CD4-positive, alpha-beta T cell treated with Interleukin-17A for 1 hour (primary cell): ENCODE data around the gene VEPH1.
"Not testable (repeated sequence)": the region's sequence is repeated elsewhere in the genome, so short reads cannot be mapped to it uniquely, and the experiment has no call there.

Experiments used
- DNase-seq: peaks from one replicate; pipeline ENCODE4 v3.0.0-alpha.2; 2020

The VEPH1 gene

GRCh38 chr3:157381606-157382005, 121.6 kb downstream of the VEPH1 start:
- no peak for DNase-seq

DNA sequence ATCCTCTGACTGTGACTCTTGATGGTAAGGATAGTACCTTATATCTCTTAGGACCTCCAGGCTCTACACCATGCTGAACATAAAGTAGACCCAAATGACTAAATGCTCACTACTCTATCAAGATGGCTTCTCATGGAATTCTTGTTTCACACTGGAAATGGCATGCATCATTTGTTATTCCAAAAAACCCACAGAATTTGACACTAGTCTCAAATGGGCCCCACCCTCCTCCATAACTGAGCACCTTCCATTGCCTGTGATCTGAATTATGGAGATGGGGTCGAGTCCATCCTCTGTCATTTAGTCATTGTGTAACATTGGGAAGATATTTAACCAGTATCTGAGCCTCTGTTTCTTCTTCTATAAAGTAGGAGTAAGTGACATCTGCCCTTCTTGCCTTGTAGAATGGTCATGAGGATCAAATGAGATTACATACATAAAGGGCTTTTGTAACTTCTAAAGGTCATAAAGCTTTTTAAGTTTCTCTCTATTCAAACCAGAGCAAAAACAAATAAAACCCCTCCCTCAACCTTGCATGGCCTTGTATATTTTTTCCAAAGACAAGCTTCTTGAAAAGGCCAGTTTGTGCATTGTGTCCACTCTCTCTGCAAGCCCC, 123.6 kb downstream of the VEPH1 start:
- DNase-seq = no peak

GRCh38 chr3:157376603-157377300, 126.5 kb downstream of the VEPH1 start:
- DNase-seq = no peak

DNA sequence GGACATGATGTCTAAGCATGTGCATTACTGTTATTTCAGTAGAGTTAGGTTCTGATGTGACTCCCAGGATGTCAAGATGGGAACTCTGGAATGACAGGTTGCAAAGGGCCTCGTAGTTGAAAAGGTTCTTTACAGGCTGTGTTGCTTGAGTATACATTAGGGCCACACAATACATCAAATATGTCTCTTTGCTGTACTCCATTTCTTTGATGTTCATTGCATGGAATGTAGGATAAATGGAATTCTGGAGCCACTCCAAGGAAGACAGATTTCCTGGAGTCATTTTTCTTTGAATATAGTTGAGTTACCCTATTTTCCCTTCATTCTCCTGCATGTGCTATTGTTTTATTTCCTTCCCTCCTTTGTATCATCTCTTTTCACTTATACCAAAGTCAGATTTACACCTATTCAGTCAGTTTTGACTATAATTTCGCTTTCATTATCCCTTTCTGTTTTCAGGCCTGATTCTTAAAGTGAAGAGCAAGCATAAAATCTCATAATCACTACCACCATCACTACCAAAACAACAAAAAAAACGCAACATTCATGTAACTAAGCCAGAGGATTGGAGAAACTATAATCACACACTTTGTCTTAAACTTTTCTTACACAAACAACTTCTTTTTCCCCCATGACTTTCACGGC, 127.8 kb downstream of the VEPH1 start:
- DNase-seq = no peak

DNA sequence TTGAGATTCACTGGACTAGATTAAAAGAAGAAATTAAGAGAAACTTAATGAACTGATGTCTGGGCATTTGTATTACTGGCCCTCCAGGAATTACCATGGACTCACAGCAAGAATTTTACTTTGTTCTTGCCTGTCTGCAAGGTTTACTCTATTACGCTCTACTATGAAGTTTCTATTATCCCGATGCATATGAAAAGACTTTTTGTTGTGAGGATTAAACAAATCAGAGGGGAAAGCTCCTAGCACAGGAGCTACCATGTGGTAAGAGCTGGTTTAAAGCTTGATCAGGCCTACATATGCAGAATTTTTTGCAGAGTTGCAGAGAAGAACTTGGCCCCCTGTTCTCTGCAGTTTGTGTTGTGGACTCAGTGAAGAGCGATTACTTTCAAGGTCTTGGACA, 128.3 kb downstream of the VEPH1 start:
- DNase-seq = no peak

- no peak for DNase-seq
Measured at GRCh38 chr3:157373783-157374182, 129.4 kb downstream of the VEPH1 start.

- no peak for DNase-seq
Measured at GRCh38 chr3:157370867-157371266, 132.3 kb downstream of the VEPH1 start.

GRCh38 chr3:157369727-157370421, 133.3 kb downstream of the VEPH1 start:
- DNase-seq = no peak

DNA sequence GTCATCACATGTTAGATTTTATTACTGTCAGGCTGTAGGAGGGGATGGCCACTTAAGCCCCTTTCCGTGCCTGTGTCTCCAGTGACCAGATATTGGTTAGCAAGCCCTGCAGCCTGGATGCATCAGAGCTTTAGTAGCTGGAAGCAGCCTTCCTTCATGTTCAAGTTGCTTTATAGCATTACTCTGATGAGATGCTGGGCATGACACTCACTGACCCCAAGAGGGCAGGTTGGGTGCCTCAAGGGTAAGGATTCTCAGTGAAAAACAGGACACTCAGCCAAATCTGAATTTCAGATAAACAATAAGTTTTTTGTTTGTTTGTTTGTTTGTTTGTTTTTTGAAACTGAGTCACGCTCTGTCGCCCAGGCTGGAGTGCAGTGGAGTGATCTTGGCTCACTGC, 135.0 kb downstream of the VEPH1 start:
- DNase-seq = no peak

DNA sequence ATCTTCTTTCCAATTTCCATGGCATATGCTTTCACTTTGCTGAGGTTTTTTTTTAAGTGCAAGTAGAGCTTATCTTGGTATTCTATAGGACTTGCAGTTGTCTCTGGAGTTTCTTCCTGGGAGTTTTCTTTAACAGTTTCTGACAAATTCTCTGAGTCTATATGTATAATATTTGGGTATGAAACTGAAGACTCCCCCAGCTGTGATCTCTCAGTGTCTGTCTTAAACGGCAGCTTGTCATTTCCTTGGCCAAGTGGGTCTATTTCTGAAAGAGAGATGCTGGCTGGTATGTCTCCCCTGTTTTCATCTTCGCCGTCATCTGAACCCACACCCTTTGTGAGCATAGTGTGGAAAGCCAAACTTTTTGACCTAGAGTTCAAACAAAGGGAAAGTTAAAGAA, 139.8 kb downstream of the VEPH1 start:
- DNase-seq = no peak

DNA sequence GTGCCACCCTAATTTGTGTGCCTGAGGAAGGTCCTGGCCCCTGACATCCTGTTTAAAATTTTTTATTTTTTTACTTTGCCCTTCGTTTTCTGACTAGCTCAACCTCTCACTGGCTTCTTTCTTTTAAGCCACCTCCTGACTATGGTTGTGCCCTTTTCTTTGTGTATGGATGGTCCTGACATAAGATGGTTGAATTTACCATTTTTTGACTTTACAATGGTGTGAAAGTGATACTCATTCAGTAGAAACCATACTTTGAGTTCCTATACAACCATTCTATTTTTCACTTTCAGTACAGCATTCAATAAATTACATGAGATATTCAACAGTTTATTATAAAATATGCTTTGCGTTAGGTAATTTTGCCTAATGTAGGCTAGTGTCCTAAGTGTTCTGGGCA, 140.9 kb downstream of the VEPH1 start:
- DNase-seq = no peak

DNA sequence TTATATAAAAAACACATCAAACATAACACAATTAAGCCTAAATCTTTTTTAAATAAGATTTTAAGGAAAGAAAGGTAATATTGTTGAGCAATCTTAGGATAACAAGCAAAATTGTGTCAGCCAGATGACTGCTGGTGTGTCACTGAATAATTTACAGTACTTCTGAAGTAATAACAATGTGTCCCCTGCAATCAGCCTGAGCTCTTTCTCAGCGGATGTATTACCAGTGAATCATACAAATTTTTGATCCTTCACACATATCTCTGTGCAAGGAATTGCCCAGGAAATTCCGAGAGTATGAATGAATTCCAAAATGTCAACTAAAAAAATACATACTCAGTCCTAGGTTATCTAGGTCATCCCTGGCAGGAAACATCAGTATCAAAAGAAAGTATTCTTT, 143.2 kb downstream of the VEPH1 start:
- DNase-seq = no peak

DNA sequence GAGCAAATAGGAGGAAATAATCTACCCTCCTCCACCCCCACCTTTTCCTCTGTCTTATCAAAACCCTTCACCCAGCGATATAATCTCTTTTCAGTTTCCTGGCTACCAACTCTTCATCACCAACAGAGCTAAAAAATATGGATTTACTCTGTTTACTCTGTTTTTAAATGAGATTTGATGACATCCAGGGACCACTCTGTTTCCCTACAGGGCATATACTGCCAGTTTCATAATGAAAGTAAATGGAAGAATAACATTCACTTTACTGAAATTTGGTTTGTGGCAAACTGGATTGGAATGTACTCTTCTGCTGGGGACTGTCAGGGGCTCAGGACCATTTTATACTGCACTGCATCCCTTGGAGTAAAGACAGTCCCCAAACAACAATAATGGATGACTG, 146.7 kb downstream of the VEPH1 start:
- DNase-seq = no peak

- no peak for DNase-seq
Measured at GRCh38 chr3:157355276-157355675, 147.9 kb downstream of the VEPH1 start.

GRCh38 chr3:157354722-157355121, 148.5 kb downstream of the VEPH1 start:
- no peak for DNase-seq

DNA sequence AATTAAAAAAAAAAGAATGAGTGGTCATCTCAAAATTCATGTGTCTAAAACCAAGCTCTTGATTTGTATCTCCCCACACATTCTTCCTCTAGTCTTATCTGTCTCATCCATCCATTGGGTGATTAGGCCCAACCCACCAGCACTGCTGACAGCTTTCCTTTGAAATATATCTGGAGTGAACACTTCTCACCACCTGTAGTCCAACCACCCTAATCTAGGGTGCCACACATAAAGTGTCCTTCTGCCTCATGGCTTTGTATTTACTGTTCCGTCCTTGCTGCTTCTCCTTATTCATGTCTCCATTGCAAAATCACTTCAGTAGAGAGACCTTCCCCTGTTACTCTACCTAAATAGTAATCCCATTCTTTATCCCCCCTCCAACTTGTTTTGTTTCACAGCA, 149.0 kb downstream of the VEPH1 start:
- DNase-seq = no peak

DNA sequence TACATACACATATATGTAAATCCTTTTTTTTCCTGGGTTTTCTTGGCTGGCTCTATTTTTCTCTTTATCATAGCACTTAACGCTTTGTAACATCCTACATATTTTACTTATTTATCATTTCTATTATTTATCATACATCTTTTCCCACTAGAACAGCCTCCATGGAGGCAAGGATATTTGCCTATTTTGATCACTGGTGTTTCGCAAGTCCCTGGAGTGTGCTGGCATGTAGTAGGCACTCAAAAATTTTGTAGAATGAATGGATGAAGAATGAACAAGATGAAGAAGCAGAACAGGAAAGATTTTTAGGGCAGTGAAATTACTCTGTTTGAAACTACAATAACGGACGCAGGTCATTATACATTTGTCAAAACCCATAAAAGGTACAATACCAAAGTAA, 149.6 kb downstream of the VEPH1 start:
- DNase-seq = no peak

DNA sequence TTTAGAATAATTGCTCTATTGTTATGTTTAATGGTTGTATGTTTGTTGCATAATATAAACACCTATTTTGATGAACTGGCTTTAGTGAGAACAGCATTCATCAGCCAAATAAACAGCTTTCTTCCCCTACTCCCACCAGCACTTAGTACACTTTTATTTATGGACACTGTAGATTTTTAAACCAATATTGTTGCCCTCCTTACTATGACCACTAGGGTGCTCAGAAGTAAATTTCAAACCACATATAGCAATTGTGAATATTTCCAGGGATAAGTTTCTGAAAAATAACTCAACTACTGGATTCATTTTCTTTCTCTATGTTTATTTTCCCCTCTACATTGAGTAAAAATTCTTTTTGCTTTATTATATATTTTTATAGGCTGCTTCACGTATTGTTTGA, 151.2 kb downstream of the VEPH1 start:
- DNase-seq = no peak

- not testable (repeated sequence) for DNase-seq
Measured at GRCh38 chr3:157350651-157351050, 152.6 kb downstream of the VEPH1 start.

- not testable (repeated sequence) for DNase-seq
Measured at GRCh38 chr3:157348304-157349075, 154.7 kb downstream of the VEPH1 start.

DNA sequence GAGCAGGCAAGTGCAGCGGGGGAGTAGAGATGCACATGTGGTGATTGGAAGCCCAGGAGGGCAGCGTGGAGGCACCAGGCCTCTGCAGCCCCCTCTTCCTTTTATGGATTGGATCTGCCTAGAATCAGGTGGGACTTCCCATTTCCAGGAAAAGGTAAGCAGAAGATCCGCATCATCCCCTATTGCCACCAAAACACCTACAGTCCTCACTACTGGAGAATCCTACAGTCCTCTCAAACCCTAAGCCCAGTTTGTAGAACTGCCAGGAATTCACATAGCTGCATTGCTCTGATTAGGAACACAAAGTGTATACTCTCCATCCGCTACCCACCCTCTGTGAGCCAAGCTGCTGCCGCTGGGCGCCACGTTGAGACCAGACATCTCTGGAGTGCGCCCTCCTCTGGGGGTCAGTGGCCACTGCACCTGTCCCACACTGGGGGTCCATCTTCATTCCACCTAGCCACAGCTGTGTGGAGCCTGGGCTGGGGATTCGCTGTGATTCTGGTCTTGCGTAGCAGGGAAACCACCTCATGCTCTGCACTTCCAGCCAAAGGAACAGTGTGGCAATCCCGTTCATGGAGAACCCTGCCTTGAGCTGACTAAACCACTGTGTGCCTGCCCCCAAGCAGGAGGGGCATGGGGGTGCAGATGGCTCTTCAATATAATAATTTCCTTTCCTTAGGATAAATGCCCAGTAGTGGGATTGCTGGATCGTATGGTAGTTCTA, 155.5 kb downstream of the VEPH1 start:
- no peak for DNase-seq
